IPS-NIHi11 (cell line): ENCODE results near the gene HSPBP1.
"Not testable (repeated sequence)": the region's sequence is repeated elsewhere in the genome, so short reads cannot be mapped to it uniquely, and the experiment has no call there.

Experiments used
- DNase-seq: peaks from one replicate; pipeline ENCODE4 v3.0.0; 2012; ENCODE audit warnings: mixed read lengths, low spot score

The HSPBP1 gene

GRCh38 chr19:55279770-55280643 lies at the start of gene HSPBP1:
TSS of gene HSPBP1 (minus strand) at chr19:55280110. CDS start at chr19:55279608, 502 bp downstream.
- peak; percentile 90 for DNase-seq

- not testable (repeated sequence) for DNase-seq
These were observed 48.9 kb upstream of the HSPBP1 start for GRCh38 chr19:55328774-55329318.

GRCh38 chr19:55325172-55325571 lies 45.3 kb upstream of the HSPBP1 start, which contains the start of gene TMEM150B:
TSS of gene TMEM150B (minus strand) at chr19:55325341. CDS start at chr19:55321036, 4,305 bp downstream.
- no peak for DNase-seq

GRCh38 chr19:55324662-55325061 lies 44.8 kb upstream of the HSPBP1 start:
- DNase-seq = no peak

GRCh38 chr19:55322204-55322885 lies 42.4 kb upstream of the HSPBP1 start:
- no peak for DNase-seq

- DNase-seq = no peak
These were observed 41.7 kb upstream of the HSPBP1 start for GRCh38 chr19:55321466-55322137.

GRCh38 chr19:55320844-55321419 lies 41.0 kb upstream of the HSPBP1 start:
- DNase-seq = peak; percentile 27

- DNase-seq = peak; percentile 94
These were observed 39.9 kb upstream of the HSPBP1 start for GRCh38 chr19:55319785-55320184.

- DNase-seq = peak; percentile 37
These were observed 36.7 kb upstream of the HSPBP1 start for GRCh38 chr19:55316646-55317045.

GRCh38 chr19:55315956-55316525 lies 36.1 kb upstream of the HSPBP1 start:
- DNase-seq = no peak

- no peak for DNase-seq
These were observed 34.5 kb upstream of the HSPBP1 start for GRCh38 chr19:55314396-55314795.

- DNase-seq = peak; percentile 31
These were observed 33.0 kb upstream of the HSPBP1 start for GRCh38 chr19:55312621-55313512.

GRCh38 chr19:55311797-55312196 lies 31.9 kb upstream of the HSPBP1 start:
- DNase-seq = no peak

- no peak for DNase-seq
These were observed 31.5 kb upstream of the HSPBP1 start for GRCh38 chr19:55311397-55311796.

GRCh38 chr19:55310498-55310897 lies 30.6 kb upstream of the HSPBP1 start:
- DNase-seq = no peak

GRCh38 chr19:55309448-55309847 lies 29.5 kb upstream of the HSPBP1 start:
- no peak for DNase-seq

GRCh38 chr19:55308281-55308680 lies 28.4 kb upstream of the HSPBP1 start:
- no peak for DNase-seq

GRCh38 chr19:55306712-55307111 lies 26.8 kb upstream of the HSPBP1 start:
- no peak for DNase-seq

GRCh38 chr19:55305983-55306562 lies 26.2 kb upstream of the HSPBP1 start:
- no peak for DNase-seq

- peak; percentile 78 for DNase-seq
These were observed 25.6 kb upstream of the HSPBP1 start for GRCh38 chr19:55305491-55305890.
